ENCODE data around the gene FITM1.

GRCh38 chr14:24145690-24146452 is 15.4 kb downstream of the FITM1 start:
- TF ChIP-seq CTCF (IDR thresholded peaks at IDR 0.05), result no peak
- TF ChIP-seq POLR2A (IDR thresholded peaks at IDR 0.05), result no peak
